Measurements from ENCODE around the gene ARPC5. TPM values are rescaled to one million over a fixed set of nuclear protein-coding genes. Genes with fewer than 3 reads are reported as not detected.

Gene ARPC5
- total and polyA plus RNA-seq, 2 experiments from 2014 or later: 77.3 to 179 TPM

DNA sequence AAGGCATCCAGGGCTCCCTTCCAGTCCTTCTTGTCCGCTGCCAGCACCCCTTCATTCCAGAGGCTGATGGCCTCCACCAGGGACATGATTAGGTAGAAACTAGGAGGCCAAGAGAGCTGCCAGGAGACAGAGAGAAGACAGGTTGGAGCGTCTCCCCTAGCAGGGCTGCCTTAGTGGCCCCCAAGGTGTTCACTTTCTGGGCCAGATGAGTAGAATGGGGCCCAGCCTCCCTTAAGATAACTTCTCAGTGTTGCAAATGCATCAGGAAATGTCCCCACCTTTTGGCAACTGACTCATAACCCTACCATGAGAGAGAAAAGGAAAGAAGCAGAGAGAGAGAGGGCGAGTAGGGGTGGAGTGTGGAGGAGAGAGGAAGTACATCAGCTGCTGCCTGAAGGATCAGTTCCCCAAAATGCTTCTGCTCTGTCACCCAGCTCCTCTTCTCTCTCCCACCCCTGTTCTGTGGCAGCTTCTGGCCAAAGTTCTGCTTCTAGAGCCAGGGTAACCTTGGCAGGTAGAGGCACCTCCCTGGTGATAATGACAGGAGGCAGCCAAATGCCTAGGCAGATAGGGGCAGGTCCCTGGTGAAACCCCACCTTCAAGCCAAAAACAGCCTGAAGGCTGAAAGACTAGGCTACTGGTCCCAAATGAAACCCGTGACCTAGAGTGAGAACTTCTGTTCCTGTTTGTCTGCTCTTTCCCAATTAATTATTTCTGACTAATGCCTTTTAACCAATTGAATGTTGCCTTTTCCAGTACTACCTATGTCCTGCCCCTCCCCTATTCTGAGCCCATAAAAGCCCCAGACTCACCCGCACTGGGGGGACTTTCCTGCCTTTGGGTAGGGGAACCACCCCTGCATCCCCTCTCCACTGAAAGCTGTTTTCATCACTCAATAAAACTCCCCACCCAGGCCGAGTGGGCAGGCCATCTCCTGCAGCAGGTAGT, 45.1 kb downstream of the ARPC5 start, which contains the start of gene NCF2:
TSS of gene NCF2 (minus strand) at position 216 of the 948 bp plus-strand sequence. CDS start at position 86, 130 bp downstream.
- TF ChIP-seq, protein P1, sequence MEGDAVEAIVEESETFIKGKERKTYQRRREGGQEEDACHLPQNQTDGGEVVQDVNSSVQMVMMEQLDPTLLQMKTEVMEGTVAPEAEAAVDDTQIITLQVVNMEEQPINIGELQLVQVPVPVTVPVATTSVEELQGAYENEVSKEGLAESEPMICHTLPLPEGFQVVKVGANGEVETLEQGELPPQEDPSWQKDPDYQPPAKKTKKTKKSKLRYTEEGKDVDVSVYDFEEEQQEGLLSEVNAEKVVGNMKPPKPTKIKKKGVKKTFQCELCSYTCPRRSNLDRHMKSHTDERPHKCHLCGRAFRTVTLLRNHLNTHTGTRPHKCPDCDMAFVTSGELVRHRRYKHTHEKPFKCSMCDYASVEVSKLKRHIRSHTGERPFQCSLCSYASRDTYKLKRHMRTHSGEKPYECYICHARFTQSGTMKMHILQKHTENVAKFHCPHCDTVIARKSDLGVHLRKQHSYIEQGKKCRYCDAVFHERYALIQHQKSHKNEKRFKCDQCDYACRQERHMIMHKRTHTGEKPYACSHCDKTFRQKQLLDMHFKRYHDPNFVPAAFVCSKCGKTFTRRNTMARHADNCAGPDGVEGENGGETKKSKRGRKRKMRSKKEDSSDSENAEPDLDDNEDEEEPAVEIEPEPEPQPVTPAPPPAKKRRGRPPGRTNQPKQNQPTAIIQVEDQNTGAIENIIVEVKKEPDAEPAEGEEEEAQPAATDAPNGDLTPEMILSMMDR (IDR thresholded peaks at IDR 0.05; ENCODE audit: low read depth, low read length): no peak
- no peak for DNase-seq (ENCODE audit: low read depth in 1 of 2, low spot score in 1 of 2)
- Histone ChIP-seq H3K4me3 (no peak within 1 kb of the TSS), H3K4me1 (ENCODE audit: low read depth) (no peaks in the 10 kb centered on the region), H3K9me3 (ENCODE audit: low read depth) (no peaks in the 10 kb centered on the region), H3K27ac (no peak within 1 kb of the TSS), H3K27me3 (no peaks in the 10 kb centered on the region), H3K36me3 (no peaks in the 10 kb centered on the region)

DNA sequence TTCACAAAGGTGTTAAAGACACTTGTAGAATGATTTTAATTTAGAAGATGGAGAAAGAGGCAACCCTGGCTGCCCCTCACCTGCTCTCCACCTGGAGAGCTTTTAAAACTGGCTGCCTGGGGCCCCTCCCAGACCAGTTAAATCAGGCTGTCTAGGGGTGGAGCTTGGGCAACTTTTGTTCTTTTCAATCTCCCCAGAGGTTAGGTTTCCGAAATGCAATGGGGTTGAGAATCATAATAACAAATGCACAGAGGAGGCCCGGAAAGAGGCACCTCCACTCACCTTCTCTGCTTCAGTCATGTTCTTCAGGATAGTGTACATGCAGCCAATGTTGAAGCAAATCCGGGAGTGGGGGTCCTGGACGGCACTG, 45.7 kb downstream of the ARPC5 start:
- no peak for DNase-seq (ENCODE audit: low read depth in 1 of 2, low spot score in 1 of 2)
- TF ChIP-seq, protein P1 (IDR thresholded peaks at IDR 0.05; ENCODE audit: low read depth, low read length): no peak
- no peak overlapping the region for H3K27ac ChIP-seq

DNA sequence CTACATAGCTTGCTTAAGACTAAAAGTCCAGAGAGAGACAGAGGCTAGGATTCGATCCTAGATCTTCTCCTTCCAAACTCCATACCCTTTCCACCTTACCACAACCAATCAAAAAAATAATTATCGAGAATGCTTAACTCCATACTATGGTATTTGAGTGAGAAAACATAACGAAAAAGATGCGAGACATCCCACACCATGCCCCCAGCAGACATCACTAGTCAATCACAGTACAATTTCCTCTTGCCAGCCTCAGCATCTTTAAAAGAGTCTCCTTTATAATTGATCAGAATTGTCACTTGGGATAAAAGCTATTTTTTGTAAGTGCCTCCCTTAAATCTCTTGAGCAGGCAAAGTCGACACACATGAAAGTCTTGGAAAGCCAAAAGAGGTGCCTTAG, 46.2 kb downstream of the ARPC5 start:
- Histone ChIP-seq H3K4me1 (ENCODE audit: low read depth) (no peaks in the 10 kb centered on the region), H3K9me3 (ENCODE audit: low read depth) (no peaks in the 10 kb centered on the region), H3K36me3 (no peaks in the 10 kb centered on the region), H3K27ac (no peak overlapping the region), H3K27me3 (no peaks in the 10 kb centered on the region), H3K4me3 (no peak overlapping the region)
- no peak for DNase-seq (ENCODE audit: low read depth in 1 of 2, low spot score in 1 of 2)
- TF ChIP-seq, protein P1 (IDR thresholded peaks at IDR 0.05; ENCODE audit: low read depth, low read length): no peak

More for the DNA sequence above, 45.7 kb downstream of the ARPC5 start:
- H3K4me1 ChIP-seq (ENCODE audit: low read depth): no peaks in the 10 kb centered on the region
- no peaks in the 10 kb centered on the region for H3K36me3 ChIP-seq
- H3K27me3 ChIP-seq: no peaks in the 10 kb centered on the region
- H3K4me3 ChIP-seq: no peak overlapping the region
- H3K9me3 ChIP-seq (ENCODE audit: low read depth): no peaks in the 10 kb centered on the region

DNA sequence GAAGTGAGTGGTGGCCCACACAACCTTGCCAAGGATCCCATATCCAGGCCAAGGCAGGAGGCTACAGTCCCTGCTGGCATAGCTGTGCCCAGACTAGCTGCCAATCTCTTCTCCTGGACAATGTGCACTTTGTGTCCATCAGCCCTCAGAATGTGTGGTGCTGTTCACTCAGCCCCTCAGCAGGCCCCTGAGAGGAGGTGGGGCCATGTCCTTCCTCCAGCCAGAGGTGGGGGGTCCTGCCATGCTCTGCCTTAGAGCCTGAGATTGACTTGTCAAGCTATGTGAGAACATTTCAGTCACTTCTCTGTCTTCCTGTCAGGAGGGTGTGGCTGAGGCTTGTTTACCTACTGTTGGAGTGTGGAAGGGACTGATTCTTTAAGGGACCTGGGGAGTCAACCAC, 46.8 kb downstream of the ARPC5 start:
- Histone ChIP-seq H3K9me3 (ENCODE audit: low read depth) (no peaks in the 10 kb centered on the region), H3K36me3 (no peaks in the 10 kb centered on the region), H3K4me3 (no peak overlapping the region), H3K27ac (no peak overlapping the region), H3K27me3 (no peaks in the 10 kb centered on the region), H3K4me1 (ENCODE audit: low read depth) (no peaks in the 10 kb centered on the region)
- no peak for DNase-seq (ENCODE audit: low read depth in 1 of 2, low spot score in 1 of 2)
- TF ChIP-seq, protein P1 (IDR thresholded peaks at IDR 0.05; ENCODE audit: low read depth, low read length): no peak

DNA sequence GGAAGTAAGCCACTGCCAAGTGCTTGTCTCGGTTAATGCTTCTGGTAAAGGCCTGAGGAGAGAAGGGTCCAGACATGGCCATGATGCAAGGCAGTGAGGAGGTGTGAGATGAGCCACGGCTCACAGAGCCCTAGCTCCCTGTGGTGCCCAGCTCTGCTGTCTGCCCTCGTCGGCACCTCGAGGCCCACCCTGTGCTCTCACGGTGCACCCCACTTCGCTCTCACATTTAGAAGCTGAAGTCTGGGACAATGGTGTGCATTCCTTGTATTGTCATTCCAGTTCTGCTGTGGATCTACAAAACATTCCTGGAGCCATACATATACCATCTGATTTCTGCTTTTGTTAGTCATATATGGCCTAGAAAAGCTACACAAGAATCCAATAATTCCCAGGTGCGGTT, 48.7 kb downstream of the ARPC5 start:
- H3K4me3 ChIP-seq: no peak overlapping the region
- no peaks in the 10 kb centered on the region for H3K27me3 ChIP-seq
- no peaks in the 10 kb centered on the region for H3K9me3 ChIP-seq (ENCODE audit: low read depth)
- TF ChIP-seq, protein P1 (IDR thresholded peaks at IDR 0.05; ENCODE audit: low read depth, low read length): no peak
- no peaks in the 10 kb centered on the region for H3K4me1 ChIP-seq (ENCODE audit: low read depth)
- no peak overlapping the region for H3K27ac ChIP-seq
- H3K36me3 ChIP-seq: no peaks in the 10 kb centered on the region
- DNase-seq (ENCODE audit: low read depth in 1 of 2, low spot score in 1 of 2): no peak
